CD4-positive, alpha-beta T cell treated with Interleukin-10 for 1 hour (primary cell): ENCODE measurements around the gene ANO9.
"Not testable (repeated sequence)": the region's sequence is repeated elsewhere in the genome, so short reads cannot be mapped to it uniquely, and the experiment has no call there.

Source experiments
- DNase-seq: peaks from one replicate; pipeline ENCODE4 v3.0.0-alpha.2; 2020

Gene ANO9

GRCh38 chr11:450809-451451, 9.1 kb upstream of the ANO9 start:
- DNase-seq, result peak; percentile 85

DNA sequence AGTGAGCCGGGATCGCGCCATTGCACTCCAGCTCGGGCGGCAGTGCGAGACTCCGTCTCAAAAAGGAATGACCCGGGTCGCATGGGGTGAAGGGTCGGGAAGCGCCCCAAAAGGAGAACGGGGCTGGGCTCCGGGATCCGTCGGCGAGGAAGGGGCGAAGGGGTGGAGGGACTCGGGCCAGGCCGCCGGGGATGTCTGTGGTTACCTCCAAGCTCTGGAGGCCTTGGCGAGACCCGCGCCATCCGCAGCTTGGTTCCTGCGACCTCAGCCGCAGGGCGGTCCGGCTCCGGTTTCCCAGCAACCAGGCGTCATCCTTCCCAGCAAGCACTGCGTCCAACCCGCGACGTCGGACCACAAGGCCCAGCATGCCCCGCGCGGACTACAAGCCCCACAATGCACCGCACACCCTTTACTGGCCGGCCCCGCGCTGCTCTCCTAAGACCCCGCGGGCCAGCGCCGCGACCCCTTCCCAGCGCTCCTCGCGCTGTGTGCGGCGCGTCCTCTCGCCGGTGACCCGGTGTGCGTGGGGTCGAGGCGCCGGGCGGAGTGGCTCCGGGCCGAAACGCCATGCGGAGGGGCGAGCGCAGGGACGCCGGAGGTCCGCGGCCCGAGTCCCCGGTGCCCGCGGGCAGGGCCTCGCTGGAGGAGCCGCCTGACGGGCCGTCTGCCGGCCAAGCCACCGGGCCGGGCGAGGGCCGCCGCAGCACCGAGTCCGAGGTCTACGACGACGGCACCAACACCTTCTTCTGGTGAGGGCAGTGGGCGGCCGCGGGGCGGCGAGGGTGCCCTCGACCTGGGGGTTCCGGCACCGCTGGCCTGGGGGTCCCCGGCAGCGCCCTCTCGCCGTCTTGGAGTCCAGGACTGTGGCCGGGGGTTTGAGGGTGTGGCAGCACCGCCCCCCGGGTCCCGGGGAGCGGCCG, 8.3 kb upstream of the ANO9 start, which contains the start of gene PTDSS2:
Gene PTDSS2 (plus strand): TSS at position 391 of the 920 bp plus-strand sequence. CDS start 177 bp downstream, at position 568.
- peak; percentile 94 for DNase-seq

- peak; percentile 95 for DNase-seq
Measured at GRCh38 chr11:447923-448731, 6.3 kb upstream of the ANO9 start.

DNA sequence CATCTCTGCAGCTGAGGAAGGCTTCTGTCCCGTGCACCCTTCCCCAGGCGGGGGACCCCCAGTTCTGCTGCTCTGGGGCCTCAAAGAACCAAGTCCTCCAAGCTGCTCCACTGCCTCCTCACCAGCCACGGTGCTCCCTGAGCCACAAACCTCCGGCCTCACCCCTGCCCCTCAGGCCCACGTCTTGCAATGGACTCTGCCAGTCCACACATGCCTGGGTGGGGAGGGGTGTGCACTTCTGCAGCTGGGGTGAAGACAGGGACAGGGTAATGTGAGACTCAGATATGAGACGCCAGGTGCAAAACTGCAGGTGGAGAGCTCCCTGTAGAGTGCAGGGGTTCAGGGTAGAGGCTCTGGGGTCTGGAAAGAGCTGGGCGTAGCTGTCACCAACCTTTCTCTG, 5.1 kb upstream of the ANO9 start:
- no peak for DNase-seq

GRCh38 chr11:445765-446588, 4.2 kb upstream of the ANO9 start:
- no peak for DNase-seq

GRCh38 chr11:444396-445144, 2.8 kb upstream of the ANO9 start:
- DNase-seq, result no peak

- no peak for DNase-seq
Measured at GRCh38 chr11:443542-444199, 1.9 kb upstream of the ANO9 start.

DNA sequence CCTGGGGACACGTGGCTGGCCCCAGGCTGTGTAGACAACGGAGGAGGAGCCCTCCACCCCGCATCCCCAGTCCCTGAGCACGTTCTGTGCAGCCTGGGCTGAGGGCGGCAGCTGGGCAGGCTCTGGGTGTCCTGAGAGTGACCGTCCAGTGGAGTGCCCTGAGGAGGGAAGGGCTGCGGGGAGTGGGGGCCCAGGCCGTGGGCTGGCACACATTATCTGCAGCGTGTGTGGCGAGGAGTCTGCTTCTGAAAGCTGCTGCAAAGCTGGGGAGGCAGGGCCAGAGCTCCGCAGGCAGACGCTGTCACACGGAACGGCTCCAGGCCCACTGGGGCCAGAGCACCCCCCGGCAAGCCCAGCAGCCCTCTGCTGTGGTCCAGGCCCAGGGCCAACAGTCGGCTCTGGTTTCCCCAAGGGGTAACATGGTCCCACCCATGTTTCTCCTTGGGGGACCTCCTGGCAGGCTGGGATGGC, 835 bp upstream of the ANO9 start:
- DNase-seq, result no peak

GRCh38 chr11:441043-441417, 781 bp downstream of the ANO9 start:
- no peak for DNase-seq

GRCh38 chr11:440065-441042, 1.5 kb downstream of the ANO9 start:
- no peak for DNase-seq

DNA sequence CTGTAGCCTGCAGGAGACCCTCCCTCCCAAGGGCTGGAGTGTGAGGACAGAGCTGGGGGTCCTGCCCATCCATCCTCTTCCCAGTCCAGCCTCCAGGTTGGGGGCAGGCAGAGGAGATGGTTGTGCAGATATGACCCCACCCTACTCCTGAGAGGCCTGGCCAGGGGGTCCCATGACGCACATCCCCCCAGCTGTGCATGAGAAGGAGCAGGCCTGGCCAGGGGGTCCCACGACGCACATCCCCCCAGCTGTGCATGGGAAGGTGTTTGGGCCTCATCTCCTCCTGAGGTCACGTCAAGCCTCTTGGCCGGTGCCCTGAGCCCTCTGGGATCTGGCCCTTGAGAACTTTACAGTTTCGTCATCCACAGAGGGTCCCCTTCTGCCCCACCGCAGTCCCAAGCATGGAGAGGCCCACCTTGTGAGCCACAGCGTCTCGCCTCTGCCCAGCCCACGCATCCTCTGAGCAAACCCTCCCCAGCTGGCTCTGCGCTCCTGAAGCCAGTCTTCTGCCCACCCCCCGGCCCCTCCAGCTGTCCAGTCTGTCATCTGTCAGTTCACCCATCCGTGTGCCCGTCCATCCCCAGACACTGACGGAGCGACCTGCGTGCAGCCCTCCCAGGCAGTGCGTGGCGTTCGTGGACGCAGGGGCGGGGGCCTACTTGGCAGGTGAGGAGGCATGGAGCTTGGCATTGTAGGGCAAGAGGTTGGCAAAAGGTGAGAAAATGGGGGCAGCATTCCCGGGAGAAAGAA, 2.3 kb downstream of the ANO9 start:
- DNase-seq, result no peak

DNA sequence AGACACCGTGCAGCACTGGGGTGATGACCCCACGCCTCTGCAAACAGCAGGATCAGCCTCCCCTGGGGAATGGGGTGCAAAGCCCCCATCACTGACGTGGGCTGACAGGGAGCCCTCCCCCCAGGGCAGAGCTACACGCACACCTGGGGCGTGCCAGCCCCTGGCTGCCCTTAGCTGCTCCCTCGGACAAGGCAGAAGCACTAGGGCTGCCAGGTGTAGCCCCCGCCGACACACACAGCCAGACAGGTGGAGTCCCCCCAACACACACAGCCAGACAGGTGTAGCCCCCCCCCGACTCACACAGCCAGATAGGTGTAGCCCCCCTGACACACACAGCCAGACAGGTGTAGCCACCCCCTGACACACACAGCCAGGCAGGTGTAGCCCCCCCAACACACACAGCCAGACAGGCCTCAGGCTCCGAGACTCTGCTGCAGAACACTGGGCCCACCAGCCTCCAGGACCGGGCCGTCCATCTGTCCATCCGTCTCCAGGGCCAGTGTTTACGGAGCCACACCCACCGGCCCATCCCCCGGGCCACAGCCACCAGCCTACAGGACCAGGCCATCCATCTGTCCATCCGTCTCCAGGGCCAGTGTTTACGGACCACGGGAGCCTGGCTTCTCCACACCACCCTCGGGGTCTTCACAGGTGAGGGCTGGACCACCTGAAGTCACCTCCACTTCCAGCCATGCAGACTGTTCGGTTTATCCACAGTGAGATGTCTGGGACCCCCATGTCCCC, 3.5 kb downstream of the ANO9 start:
- no peak for DNase-seq

DNA sequence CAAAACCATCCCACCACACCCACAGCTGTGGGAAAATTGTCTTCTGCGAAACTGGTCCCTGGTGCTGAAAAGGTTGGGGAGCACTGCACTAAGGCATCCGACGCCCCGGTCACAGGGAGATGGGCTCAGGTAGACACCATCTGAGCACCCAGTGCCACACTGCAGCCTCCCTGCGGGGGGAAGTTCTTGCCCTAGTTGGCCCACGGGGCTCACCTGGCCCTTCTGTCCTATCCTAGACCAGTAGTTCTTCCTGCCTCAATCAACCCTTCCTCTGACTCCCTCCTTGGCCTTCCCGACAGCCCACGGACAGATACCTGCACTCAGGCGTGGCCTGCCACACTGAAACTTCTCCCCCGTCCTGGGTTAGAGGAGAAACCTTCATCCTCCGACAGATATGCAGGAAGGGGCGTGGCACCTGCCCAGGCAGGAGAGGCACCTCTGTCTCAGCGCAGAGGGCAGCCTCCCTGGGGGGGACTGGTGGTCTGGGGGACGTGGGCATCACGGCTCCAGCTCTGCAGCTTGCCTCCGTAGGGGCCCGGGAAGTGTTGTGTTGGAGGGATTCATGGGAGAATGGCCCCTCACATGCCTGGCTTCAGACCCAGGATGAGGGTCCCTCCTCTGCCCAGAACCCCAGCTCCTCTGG, 4.5 kb downstream of the ANO9 start:
- DNase-seq, result no peak

- not testable (repeated sequence) for DNase-seq
Measured at GRCh38 chr11:434999-435740, 6.6 kb downstream of the ANO9 start.

GRCh38 chr11:434496-434895, 7.3 kb downstream of the ANO9 start:
- DNase-seq, result no peak

DNA sequence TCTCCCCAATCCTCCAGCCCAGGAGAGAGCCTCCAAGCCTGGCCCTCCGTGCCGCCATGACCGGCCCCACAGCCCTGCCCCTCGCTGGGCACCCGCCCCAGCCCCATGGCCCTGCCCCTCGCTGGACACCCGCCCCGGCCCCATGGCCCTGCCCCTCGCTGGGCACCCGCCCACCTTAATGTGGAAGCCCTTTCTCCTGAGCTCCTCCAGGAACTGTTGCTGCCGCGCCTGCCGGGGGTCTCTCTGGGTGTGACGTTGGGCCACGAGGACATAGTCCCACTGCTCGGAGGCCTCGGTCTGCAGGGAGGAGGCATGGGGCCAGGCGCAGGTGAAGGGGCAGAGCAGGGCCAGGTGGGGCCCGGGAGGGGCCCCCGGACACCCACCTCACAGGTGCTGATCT, 8.2 kb downstream of the ANO9 start:
- no peak for DNase-seq

GRCh38 chr11:433111-433510, 8.7 kb downstream of the ANO9 start:
- no peak for DNase-seq
